NCI-H2196 (cell line): ENCODE measurements around the gene GXYLT2.
"Not testable (repeated sequence)": the region's sequence is repeated elsewhere in the genome, so short reads cannot be mapped to it uniquely, and the experiment has no call there.

Experiments used
- DNase-seq: peaks from one replicate; lab custom pipeline; 2025; ENCODE audit not compliant: unreplicated experiment; lab: John Stamatoyannopoulos, UW

Gene GXYLT2

DNA sequence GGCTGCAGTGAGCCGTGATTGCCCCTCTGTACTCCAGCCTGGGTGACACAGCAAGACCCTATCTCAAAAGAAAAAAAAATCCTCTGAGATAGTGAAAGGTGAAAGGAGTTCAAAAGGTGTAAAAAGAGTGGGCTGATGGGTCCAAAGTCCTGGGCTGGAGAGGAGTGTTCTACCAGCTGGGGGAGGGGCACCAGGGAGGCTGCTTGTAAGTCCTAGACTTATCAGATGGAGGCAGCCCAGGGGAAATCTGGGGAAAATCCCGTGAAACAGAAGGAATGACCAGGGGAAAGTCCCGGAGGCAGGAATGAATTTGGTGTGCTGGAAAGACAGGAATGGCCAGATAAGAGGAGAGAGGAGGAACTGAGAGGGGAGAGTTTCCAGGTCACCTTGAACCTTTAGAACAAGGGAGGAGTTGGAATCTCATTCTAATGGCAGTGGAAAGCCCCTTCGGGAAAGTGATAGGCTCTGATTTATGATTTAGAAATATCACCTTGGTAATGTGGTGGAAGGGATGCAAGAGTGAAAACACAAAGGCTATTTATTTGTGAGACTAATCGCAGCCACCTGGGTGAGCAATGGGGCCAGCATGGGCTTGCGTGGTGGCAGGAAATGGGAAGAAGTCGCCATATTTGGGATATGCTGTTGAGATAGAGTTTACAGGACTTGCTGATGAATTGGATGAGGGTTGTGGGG, 85.3 kb downstream of the GXYLT2 start:
- no peak for DNase-seq

DNA sequence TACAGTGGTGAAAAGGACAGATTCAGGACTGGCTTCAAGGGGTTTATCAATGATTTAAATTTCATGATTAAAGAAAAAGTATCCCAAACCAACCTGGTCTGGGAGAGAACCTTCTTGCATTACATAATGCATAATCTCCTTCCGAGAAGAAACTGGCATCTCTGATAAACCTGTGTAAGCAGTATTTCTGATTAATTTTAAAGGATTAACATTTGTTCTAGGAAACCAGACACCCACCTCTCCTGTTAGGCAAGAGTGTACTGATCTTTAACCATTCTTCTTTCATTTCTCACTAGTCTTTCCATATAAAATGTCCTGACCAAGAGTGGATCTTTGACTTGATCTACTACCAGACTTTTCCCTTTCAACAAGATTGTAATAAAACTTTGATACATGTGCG, 85.9 kb downstream of the GXYLT2 start:
- DNase-seq, result no peak

DNA sequence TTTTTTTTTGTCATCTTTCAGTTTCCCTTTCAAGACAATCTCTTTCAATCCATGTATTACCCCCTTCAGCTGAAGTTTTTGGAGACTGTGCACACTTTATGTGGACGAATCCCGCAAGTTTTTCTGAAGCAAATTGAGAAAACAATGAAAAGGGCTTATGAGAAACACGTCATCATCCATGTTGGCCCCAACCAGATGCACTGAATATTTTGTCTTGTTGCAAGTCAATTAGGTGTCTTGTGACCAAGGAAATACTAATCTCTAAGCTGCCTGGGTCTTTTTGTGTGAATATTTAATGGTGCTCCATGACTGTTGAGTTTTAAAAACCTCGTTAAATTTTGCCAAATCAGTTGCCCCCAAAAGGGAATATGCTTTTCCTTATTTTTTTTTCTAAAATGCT, 87.1 kb downstream of the GXYLT2 start:
- no peak for DNase-seq

DNA sequence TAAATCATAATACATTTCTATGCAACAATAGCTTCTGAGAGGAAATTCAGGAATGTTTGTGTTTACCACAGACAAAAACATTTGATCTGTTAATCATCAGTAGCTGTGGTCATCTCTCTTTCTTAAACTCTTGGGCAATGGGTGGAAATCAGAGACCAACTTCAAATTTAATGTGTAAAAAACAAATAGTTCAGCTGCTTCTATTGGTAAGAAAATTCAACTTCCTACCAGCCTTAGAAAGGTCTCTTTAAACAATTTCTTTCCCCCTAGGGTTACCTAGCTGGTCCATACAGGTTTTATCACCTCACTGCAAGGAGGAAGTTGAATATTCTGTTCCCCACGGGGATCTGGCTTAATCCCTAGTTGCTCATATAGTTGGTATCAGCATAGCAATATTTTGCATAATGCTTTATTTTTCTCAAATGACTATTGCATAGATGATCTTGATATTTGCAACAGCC, 88.5 kb downstream of the GXYLT2 start:
- DNase-seq, result no peak

DNA sequence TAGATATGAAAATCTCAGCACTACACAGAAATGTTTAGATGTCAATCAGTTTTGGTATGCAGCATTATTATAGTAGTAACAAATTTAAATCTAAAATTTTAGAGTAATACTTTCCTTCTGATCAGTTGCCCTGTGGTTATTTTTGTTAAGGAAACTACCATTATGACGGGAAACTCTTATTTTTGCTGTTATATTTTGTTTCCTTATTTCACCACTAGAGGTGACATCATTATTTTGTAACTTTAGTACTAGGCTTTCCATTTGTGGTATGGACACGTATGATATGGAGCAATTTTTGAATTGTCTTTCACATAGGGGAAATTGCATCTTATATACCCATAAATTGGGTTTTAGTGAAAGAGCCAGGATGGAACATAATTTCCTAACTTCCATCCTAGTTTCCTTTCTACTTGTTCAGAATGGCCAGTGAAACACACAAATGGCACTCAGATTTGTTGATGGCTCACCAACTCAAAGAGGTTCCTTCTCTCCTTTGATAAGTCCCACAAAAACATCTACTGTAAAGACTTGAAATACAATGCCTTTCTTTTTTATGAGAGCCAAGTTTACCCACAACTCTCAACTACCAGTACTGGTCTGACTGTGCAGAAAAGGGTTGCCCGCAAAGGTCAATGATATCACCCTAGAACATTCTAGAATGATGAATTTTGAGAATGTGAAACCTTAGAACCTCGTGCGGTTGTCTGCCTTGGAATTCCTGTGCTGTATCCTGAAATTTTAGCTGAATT, 89.4 kb downstream of the GXYLT2 start:
- no peak for DNase-seq

DNA sequence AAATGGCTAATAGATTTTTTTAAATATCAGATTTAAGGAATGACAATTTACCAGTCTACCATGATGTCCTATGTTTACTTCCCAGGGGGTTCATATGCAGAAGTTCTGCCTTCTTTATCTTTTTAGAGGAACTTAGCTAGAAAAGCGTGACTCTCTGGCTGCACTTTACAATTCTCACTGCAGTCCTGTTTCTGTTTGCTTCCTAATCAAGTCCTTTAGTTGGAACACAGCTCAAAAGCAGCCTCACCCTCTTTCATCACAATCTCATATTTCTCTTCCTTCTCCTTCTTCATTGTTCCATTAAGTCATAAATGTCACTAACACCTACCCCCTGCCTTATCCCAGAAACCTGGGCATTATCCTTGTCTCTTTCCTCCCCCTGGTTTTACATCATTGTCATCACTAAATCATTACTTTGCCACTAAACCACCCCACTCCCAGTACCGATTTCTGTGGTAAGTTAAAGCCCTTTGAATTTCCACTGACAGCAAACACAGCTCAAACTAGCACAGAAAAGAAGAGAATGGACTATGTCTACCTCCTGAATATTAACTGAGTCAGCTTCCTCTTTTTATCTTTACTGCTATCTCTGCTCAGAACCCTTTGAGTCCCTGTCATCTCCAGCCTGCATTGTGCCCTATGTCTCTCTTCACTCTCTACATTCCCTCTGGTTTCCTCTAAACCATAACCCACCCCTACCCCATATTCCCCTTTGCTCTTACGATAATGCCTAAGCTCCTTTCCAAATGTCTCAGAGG, 94.9 kb downstream of the GXYLT2 start:
- no peak for DNase-seq

DNA sequence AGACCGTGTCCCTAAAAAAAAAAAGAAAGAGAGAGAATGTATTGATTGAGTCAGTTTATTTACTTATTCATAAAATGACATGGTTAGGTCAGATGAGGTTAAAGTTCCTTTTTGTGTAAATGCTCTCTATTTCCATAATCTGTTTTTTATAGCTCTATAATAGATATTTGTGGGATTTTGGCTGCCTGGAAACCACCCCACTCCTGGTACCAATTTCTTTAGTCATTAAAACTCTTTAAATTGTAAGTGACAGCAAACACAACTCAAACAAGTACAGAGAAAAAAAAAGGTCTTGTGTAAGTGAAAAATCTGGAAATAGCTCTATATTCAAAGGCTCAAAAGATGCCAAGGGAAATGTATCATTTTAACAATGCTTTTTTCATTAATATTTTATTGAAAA, 97.7 kb downstream of the GXYLT2 start:
- DNase-seq, result no peak

DNA sequence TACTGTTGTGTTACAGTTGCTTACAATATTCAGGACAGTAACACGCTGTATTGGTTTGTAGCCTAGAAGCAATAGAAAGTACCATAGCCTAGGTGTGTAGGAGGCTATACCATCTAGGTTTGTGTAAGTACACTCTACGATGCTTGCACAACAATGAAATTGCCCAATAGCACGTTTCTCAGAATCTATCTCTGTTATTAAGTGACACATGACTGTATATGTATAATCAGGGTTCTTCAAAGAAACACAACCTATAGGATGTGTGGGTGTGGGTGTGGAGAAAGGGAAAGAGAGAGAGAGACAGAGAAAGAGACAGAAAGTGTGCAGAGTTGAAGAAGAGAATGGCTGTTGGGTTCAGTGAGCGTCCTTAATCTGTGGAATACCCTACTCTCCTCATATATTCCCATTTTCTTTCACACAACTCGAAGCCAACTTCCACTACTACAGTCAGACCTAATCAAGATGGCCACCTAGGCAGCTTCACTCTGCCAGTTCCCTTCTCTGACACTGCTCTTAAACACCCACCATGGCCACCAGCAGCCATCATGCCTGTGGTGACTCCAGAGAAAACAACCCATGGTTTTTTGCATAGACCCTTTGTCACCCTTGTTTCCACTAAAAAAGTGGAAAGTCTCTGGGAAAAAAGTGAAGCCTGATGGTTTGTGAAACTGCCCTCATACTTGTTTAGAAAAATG, 103.0 kb downstream of the GXYLT2 start:
- DNase-seq, result no peak

DNA sequence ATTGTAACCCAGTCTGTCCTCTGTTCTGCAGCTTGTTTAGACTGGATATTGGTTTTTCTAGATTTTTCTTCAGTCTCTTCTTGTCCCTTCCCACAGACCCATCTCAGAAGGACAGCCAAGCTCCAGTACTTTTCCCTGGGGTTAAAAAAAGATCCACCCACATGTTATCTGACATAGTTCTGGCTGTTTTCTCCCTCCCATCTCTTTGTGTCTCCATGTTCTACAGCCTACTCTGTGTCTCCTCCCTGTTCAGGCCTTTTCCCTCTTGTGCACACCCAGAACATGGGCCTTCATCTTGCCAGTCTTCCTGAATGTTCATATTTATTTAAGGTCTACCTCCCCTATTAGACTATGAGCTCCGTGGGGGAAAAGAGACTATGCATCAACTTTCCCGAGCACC, 103.7 kb downstream of the GXYLT2 start:
- no peak for DNase-seq

DNA sequence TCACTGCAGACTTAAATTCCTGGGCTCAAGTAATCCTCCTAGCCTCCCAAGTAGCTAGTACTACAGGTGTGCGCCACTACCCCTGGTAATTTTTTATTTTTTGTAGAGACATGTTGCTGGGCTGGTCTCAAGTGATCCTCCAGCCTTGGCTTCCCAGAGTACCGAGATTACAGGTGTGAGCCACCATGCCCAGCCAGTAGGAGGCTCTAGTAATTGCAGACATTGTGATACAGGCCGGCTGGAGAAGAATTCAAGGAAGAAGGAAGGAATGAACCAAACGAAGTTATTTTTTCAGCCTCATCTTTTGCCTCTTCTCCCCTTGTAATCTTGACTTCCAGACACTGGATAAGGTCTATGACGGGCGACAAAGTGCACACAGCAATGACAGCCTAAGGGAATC, 105.5 kb downstream of the GXYLT2 start:
- DNase-seq, result no peak

DNA sequence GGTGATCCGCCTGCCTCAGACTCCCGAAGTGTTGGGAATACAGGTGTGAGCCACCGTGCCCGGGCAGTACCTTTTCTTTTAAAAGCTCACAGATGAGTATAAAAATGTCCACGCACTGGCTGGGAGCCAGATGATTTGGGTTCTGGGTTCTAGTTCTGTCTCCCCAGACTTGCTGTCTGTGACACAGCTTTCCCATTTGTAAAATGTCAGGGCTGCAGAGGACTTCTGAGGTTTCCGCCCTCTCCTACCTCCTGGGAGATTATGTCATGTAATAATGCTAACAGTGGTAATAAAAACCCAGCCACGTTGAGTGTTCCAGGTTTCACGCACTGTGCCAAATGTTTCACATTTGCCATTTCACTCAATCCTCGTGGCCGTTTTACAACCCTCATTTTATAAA, 107.5 kb downstream of the GXYLT2 start:
- no peak for DNase-seq

DNA sequence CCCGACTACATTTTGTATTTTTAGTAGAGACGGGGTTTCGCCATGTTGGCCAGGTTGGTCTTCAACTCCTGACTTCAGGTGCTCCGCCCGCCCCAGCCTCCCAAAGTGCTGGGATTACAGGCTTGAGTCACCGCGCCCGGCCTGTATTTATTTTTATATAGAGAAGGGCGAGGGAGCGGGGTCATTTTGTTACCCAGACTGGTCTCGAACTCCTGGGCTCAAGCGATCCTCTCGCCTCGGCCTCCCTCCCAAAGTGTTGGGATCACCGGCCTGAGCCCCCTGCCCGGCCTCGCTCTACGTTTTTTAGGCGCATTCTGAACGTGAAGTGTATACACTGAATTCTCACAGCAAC, 108.3 kb downstream of the GXYLT2 start:
- DNase-seq, result no peak

DNA sequence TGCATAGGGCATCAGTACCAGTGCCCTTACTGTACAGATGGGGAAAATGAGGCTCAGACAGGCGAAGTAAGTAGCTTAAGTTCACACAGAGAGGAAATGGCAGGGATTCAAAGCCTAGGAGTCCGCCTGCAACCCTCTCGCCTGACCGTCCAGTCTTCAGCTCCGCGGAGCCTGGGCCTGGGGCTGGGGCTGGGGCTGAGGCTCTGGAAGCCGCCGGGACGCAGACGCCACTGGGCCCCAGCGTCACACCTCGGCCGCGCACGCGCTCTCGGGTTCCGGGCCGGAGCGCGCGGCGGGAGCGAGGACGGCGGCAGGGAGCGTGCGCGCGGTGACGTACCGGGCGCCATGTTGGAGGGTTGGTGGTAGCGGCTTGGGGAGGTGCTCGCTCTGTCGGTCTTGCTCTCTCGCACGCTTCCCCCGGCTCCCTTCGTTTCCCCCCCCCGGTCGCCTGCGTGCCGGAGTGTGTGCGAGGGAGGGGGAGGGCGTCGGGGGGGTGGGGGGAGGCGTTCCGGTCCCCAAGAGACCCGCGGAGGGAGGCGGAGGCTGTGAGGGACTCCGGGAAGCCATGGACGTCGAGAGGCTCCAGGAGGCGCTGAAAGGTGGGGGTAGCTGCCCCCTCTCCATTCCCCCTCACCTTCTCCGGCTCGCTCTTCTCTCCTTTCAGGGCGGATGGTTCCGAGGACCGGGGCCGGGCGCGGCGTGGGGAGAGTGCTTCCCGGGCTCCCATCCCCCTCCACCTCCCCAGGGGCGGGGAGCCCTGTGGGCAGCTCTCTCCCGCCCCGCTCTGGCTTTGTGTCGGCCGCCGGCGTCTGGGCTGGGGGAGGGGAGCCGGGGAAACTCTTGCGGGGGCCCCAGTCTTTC, 108.9 kb downstream of the GXYLT2 start, which contains the start of gene PPP4R2:
PPP4R2 (plus strand) TSS at position 339 of the 861 bp plus-strand sequence; CDS start at position 566, 227 bp downstream.
- DNase-seq, result peak; percentile 81

DNA sequence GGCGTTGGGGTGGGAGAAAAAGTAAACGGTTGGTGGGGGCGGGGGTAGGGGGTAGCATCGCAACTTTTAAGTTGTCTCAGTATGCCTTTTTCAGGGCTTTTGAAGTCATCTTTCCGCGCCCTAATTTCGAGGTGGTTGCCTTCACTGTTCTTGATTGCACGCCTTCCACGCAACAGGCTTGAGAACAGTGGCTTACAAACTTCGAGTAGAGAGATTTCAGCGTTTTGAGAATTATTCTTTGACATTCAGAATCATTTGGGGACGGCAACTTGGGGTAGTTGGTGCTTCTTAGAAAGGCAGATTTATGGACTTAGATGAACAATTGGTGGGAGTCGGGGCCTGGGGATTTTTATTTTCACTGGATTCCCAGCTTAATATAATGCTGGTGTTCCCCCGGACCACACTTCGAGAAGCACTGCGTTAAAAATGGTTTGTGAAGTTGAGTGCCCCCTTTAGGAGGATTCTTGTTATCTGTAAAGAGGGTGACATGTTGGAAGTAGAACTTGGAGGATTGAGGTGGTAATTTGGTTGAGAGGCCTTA, 109.6 kb downstream of the GXYLT2 start:
- DNase-seq, result no peak

DNA sequence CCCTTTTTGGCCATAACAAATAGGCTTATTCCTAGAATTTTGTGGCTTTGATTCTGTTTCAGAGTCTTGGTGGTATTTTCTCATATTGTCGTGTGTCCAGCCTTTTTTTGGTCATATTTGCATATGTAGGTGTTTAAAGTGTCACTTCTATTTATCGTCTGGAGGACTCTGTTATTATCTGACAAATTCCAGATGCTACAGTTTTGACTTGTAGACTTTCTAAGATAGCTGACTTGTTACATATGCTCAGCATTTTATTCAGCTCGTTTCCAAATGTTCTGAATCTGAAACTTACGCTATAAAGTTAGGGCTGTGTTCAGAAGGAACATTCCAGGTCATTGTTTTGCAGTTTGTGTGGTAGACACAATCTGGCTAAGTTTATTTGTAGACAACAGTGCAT, 110.6 kb downstream of the GXYLT2 start:
- DNase-seq, result no peak

DNA sequence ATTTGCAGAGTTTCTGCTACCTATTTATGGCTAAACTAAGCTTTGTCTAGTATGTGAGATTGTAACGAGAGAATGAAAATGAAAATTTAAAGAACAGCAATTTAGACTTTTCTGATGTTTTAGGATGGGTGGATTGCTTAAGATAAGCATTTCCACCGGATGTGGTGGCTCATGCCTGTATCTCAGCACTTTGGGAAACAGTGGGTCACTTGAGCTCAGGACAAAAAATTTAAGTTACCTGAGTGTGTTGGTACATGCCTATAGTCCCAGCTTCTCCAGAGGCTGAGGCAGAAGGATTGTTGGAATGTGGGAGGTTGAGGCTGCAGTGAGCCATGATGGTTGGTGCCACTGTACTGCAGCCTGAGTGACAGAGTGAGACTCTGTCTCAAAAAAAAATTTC, 112.1 kb downstream of the GXYLT2 start:
- DNase-seq, result no peak

DNA sequence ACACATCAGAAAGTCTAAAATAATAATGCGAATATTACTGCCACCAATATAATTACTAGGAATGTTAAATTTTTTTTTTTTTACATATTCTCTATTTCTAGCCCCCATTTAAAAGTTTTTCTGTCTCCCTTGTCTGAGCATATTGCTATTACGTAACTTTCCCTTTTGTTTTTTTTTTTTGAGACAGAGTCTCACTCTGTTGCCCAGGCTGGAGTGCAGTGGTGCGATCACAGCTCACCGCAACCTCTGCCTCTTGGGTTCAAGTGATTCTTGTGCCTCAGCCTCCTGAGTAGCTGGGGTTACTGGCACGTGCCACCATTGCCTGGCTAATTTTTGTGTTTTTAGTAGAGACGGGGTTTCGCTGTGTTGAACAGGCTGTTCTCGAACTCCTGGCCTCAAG, 115.2 kb downstream of the GXYLT2 start:
- DNase-seq, result not testable (repeated sequence)

DNA sequence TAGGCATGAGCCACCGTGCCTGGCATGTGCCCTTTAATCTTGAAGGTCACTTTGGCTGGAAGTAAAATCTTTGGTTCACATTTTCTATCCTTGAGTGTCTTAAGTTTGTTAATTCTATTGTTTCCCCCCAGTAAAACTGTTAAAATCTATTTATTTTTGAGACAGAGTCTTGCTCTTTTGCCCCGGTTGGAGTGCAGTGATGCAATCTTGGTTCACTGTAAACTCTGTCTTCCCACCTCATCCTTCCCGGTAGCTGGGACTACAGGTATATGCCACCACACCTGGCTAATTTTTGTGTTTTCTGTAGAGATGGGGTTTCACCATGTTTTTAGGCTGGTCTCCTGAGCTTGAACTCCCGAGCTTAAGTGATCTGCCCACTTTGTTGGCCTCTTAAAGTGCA, 116.5 kb downstream of the GXYLT2 start:
- DNase-seq, result no peak

DNA sequence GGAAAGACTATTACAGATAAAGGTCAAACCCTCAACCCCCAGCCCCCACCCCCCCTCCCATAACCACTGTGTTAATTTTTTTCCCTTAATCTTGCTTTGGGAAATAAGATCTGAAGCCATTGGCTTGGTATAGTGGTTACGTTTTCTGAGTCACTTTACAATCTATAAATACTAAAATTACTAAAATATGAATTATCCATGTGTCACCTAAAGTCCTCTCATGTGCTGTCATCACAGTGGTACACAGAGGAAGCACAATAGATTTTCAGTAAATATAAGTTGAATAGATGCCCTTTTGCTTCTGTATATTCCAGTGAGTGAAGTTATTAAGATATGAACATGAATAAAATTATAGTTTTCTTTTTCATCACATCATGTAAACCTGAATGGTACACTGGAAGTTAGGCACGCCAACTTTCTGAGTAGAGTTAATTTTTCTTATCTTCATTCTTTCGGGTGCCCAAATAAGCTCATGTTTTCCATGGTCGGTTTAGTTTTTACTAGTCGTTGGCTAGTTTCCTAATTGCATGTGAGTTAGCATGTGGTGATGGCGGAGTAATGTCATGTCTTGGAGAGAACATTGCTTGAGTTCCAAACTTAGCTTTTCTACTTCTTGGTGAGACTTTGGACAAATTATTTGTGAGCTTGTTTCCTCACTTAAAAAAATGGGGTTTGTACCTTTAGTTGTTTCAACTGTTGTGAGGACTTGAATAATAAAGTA, 120.3 kb downstream of the GXYLT2 start:
- DNase-seq, result no peak
